ENCODE measurements around the gene MRM2.

MRM2 gene

GRCh38 chr7:2197436-2198155 is 44.4 kb downstream of the MRM2 start:
- no peak for DNase-seq (ENCODE audit: low read depth in 2 of 2)
- H3K4me3 ChIP-seq (replicated peaks in 1 of 2; ENCODE audit: low read depth in 2 of 2, low read length in 2 of 2): no peak overlapping the region
- no peak for TF ChIP-seq CTCF (IDR thresholded peaks at IDR 0.05; ENCODE audit: low read depth, low read length)

GRCh38 chr7:2196381-2197378 is 45.3 kb downstream of the MRM2 start:
- H3K4me3 ChIP-seq (replicated peaks in 1 of 2; ENCODE audit: low read depth in 2 of 2, low read length in 2 of 2): no peak overlapping the region
- no peak for DNase-seq (ENCODE audit: low read depth in 2 of 2)
- TF ChIP-seq CTCF (IDR thresholded peaks at IDR 0.05; ENCODE audit: low read depth, low read length): no peak

- no peak for DNase-seq (ENCODE audit: low read depth in 2 of 2)
- no peak for TF ChIP-seq CTCF (IDR thresholded peaks at IDR 0.05; ENCODE audit: low read depth, low read length)
- no peak overlapping the region for H3K4me3 ChIP-seq (replicated peaks in 1 of 2; ENCODE audit: low read depth in 2 of 2, low read length in 2 of 2)
Observed at GRCh38 chr7:2195400-2196246, 46.4 kb downstream of the MRM2 start.

- TF ChIP-seq CTCF (IDR thresholded peaks at IDR 0.05; ENCODE audit: low read depth, low read length): no peak
- no peak overlapping the region for H3K4me3 ChIP-seq (replicated peaks in 1 of 2; ENCODE audit: low read depth in 2 of 2, low read length in 2 of 2)
- DNase-seq (ENCODE audit: low read depth in 2 of 2): no peak
Observed at GRCh38 chr7:2193575-2194305, 48.3 kb downstream of the MRM2 start.

- H3K4me3 ChIP-seq (replicated peaks in 1 of 2; ENCODE audit: low read depth in 2 of 2, low read length in 2 of 2): no peak overlapping the region
- no peak for DNase-seq (ENCODE audit: low read depth in 2 of 2)
- no peak for TF ChIP-seq CTCF (IDR thresholded peaks at IDR 0.05; ENCODE audit: low read depth, low read length)
Observed at GRCh38 chr7:2192831-2193534, 49.0 kb downstream of the MRM2 start.

All from cardiac fibroblast (primary cell).